Smooth muscle cell (in vitro differentiated cells): Measurements from ENCODE around the gene ANKRD13B. TPM values are rescaled to one million over a fixed set of nuclear protein-coding genes. Genes with fewer than 3 reads are reported as not detected.

Source experiments
- DNase-seq: peaks from one replicate; lab custom pipeline; 2025; ENCODE audit not compliant: unreplicated experiment; lab: John Stamatoyannopoulos, UW
- H2AFZ ChIP-seq: fragments of 200-600 bp; sonication (generic); 2 replicates; pipeline ENCODE4 v1.6.0; 2016; ENCODE audit warnings: antibody characterized with exemption, low read depth, mild to moderate bottlenecking
- H3F3A ChIP-seq: fragments of 200-600 bp; sonication (generic); 2 replicates; pipeline ENCODE4 v1.6.0; 2017; ENCODE audit warnings: antibody characterized with exemption, low read depth
- H3K27ac ChIP-seq: fragments of 200-600 bp; sonication (generic); 2 replicates; pipeline ENCODE4 v1.5.1; 2016; ENCODE audit warnings: low read depth, mild to moderate bottlenecking
- H3K27me3 ChIP-seq: fragments of 200-600 bp; sonication (generic); 2 replicates; pipeline ENCODE4 v1.6.1; 2016; ENCODE audit warnings: low read depth, mild to moderate bottlenecking
- H3K36me3 ChIP-seq: fragments of 200-600 bp; sonication (generic); 2 replicates; pipeline ENCODE4 v1.5.1; 2016; ENCODE audit warnings: low read depth
- H3K4me1 ChIP-seq: fragments of 200-600 bp; sonication (generic); 2 replicates; pipeline ENCODE4 v1.5.1; 2016; ENCODE audit warnings: low read depth
- H3K4me2 ChIP-seq: fragments of 200-600 bp; sonication (generic); 2 replicates; pipeline ENCODE4 v1.6.0; 2016; ENCODE audit warnings: mild to moderate bottlenecking
- H3K4me3 ChIP-seq: fragments of 200-600 bp; sonication (generic); 2 replicates; pipeline ENCODE4 v1.5.1; 2016; ENCODE audit warnings: mild to moderate bottlenecking
- H3K79me2 ChIP-seq: fragments of 200-600 bp; sonication (generic); 2 replicates; pipeline ENCODE4 v1.6.0; 2016; ENCODE audit warnings: low read depth, mild to moderate bottlenecking
- H3K9ac ChIP-seq: fragments of 200-600 bp; sonication (generic); 2 replicates; pipeline ENCODE4 v1.6.0; 2016; ENCODE audit warnings: low read depth
- H3K9me3 ChIP-seq: fragments of 200-600 bp; sonication (generic); replicated peaks from 2 replicates; pipeline ENCODE4 v1.5.1; 2016; ENCODE audit warnings: low read depth
- H4K20me1 ChIP-seq: fragments of 200-600 bp; sonication (generic); 2 replicates; pipeline ENCODE4 v1.6.0; 2016; ENCODE audit warnings: low read depth
- WGBS: methylation state at CpG from one replicate; pipeline ENCODE4 v1.1.7; 2016; ENCODE audit warnings: low lambda C conversion rate; 5-methylcytosine and 5-hydroxymethylcytosine counted together
- polyA plus RNA-seq: library from polyadenylated mRNA; unstranded; fragments of >200 nt; fragmentation: Nextera tagmentation; extraction: Ambion mirVana; gene quantifications from 2 replicates; pipeline ENCODE4 v1.2.1, GENCODE V29; 2016
- total RNA-seq: library from RNA; depleted of rRNA; stranded (reverse); fragments of >200 nt; gene quantifications from 2 replicates; pipeline ENCODE4 v1.2.3, GENCODE V29; 2014
- TF ChIP-seq, protein P1 (sequence below): fragments of 200-600 bp; sonication (generic); IDR thresholded peaks from 2 replicates; pipeline ENCODE4 v1.5.1; 2017; ENCODE audit warnings: borderline replicate concordance, mild to moderate bottlenecking, antibody characterized with exemption; ENCODE audit not compliant: insufficient read depth, poor library complexity, severe bottlenecking

Gene ANKRD13B
- total and polyA plus RNA-seq, 2 experiments from 2014 or later: 3.6 to 6.8 TPM

DNA sequence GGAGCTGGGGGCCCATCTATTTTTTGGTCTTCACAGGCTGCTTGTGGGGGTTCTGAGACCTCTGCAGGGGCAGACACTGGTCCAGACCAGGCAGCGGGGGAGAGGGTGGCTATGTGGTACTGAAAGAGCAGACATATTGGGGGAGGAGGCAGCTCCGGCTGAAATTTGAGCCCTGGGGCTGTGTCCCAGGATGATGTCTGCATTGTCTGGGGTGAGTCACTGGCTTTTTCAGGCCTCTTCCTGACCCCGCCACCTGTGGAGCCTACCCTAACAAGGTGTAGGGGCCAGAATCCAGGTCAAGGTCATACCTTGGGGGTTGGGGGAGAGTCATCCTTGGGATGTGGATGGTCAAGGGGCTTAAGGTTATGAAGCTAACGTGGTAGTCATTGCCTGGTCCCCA lies 27.3 kb downstream of the ANKRD13B start:
- Histone ChIP-seq H3F3A (no peaks in the 10 kb centered on the region), H2AFZ (no peak overlapping the region), H3K27ac (no peak overlapping the region), H3K4me3 (no peak overlapping the region), H3K9me3 (no peaks in the 10 kb centered on the region), H3K9ac (no peak overlapping the region), H4K20me1 (no peaks in the 10 kb centered on the region), H3K4me1 (peaks cover 17% of the 10 kb centered on the region), H3K79me2 (no peaks in the 10 kb centered on the region), H3K27me3 (peaks cover 26% of the 10 kb centered on the region), H3K4me2 (no peak overlapping the region), H3K36me3 (no peaks in the 10 kb centered on the region)
- no peak for DNase-seq
- WGBS: 76% methylated on average over 4 of the region's 4 CpGs
- TF ChIP-seq, protein P1, sequence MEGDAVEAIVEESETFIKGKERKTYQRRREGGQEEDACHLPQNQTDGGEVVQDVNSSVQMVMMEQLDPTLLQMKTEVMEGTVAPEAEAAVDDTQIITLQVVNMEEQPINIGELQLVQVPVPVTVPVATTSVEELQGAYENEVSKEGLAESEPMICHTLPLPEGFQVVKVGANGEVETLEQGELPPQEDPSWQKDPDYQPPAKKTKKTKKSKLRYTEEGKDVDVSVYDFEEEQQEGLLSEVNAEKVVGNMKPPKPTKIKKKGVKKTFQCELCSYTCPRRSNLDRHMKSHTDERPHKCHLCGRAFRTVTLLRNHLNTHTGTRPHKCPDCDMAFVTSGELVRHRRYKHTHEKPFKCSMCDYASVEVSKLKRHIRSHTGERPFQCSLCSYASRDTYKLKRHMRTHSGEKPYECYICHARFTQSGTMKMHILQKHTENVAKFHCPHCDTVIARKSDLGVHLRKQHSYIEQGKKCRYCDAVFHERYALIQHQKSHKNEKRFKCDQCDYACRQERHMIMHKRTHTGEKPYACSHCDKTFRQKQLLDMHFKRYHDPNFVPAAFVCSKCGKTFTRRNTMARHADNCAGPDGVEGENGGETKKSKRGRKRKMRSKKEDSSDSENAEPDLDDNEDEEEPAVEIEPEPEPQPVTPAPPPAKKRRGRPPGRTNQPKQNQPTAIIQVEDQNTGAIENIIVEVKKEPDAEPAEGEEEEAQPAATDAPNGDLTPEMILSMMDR: no peak

DNA sequence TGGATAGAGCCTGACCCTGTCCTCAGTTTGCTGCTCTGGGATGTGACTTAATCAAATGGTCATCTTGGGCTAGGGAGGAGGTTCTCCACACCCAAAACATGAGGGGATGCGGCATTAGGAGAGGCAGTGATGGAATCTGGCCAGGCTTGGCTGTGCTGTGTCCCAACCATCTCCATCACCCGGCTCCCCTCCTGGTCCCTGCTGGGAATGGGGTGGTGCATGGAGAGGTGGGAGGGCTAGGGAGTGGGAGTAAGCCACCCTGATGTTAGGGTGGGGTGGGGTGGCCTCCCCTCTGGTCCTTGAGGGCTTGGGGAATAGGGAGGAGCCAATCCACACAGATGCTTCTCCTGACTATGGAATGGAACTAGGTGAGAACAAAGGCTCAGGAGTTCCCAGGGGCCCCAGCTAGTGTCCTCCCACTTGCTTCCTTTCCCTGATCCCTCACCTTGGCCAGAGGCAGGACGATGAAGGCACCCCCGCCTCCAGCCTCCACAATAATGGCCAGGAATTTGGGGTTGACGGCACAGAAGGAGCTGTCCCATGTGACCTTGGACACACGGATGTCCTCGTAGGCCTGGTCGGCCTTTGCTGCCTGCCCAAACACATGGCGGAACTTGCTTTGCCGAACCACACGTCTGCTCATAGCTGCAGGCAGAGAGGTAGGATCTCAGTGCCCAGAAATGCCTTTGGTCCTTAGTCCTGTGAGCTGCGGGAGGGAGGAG lies 28.0 kb downstream of the ANKRD13B start:
- no peaks in the 10 kb centered on the region for H3K36me3 ChIP-seq
- H3K4me3 ChIP-seq: no peak overlapping the region
- DNase-seq: no peak
- no peak overlapping the region for H3K9ac ChIP-seq
- H3K27ac ChIP-seq: no peak overlapping the region
- H3K27me3 ChIP-seq: peaks cover 26% of the 10 kb centered on the region
- H3K4me2 ChIP-seq: no peak overlapping the region
- TF ChIP-seq, protein P1: no peak
- WGBS: 96% methylated on average over 12 of the region's 12 CpGs
- no peaks in the 10 kb centered on the region for H4K20me1 ChIP-seq
- H3F3A ChIP-seq: no peaks in the 10 kb centered on the region
- no peaks in the 10 kb centered on the region for H3K9me3 ChIP-seq
- peaks cover 16% of the 10 kb centered on the region for H3K4me1 ChIP-seq
- no peak overlapping the region for H2AFZ ChIP-seq
- H3K79me2 ChIP-seq: no peaks in the 10 kb centered on the region

DNA sequence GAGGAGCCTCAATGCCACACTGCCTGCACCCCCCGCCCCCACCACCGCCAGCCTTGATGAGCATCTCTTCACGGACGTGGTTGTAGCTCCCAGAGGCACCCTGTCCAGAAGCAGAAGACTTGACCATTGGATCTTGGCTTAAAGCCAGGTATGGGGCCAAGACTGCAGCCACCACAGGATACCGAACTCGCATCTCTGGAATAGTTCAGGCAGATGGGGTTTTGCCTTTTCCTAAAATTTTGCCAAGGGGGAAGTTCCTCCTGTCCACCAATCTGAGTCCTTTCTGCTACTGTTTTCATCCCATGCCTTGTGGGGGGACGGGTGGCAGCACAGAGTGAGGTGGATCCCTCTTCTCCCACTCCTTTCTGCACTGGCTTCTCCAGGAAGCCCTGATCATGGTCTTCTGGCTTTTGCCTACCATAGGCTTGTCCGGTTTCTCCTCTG lies 28.8 kb downstream of the ANKRD13B start:
- Histone ChIP-seq H3K9me3 (no peaks in the 10 kb centered on the region), H2AFZ (no peak overlapping the region), H4K20me1 (no peaks in the 10 kb centered on the region), H3K4me3 (peak overlapping the region; percentile 75), H3K4me1 (peaks cover 10% of the 10 kb centered on the region), H3K27me3 (peaks cover 18% of the 10 kb centered on the region), H3K36me3 (no peaks in the 10 kb centered on the region), H3F3A (no peaks in the 10 kb centered on the region), H3K79me2 (no peaks in the 10 kb centered on the region), H3K4me2 (peak overlapping the region; percentile 98), H3K27ac (no peak overlapping the region), H3K9ac (no peak overlapping the region)
- DNase-seq: no peak
- WGBS: 73% methylated on average over 8 of the region's 8 CpGs
- TF ChIP-seq, protein P1: no peak
